Activated naive CD8-positive, alpha-beta T cell treated with anti-CD3 and anti-CD28 coated beads for 36 hours (primary cell): ENCODE data around the gene RNASEH1. TPM values are rescaled to one million over a fixed set of nuclear protein-coding genes. Genes with fewer than 3 reads are reported as not detected.
A peak's percentile ranks its signal among the peaks of the same experiment; 100 is the strongest.

Experiments
- DNase-seq: peaks from one replicate; pipeline ENCODE4 v3.0.0; 2021
- H3K27ac Mint-ChIP-seq: one replicate; pipeline ENCODE4 v1.8.0; 2022; ENCODE audit warnings: mild to moderate bottlenecking, moderate library complexity, mixed read lengths
- H3K27me3 Mint-ChIP-seq: one replicate; pipeline ENCODE4 v1.8.0; 2022; ENCODE audit warnings: mild to moderate bottlenecking, mixed read lengths
- H3K36me3 Mint-ChIP-seq: one replicate; pipeline ENCODE4 v1.8.0; 2021; ENCODE audit warnings: mild to moderate bottlenecking, mixed read lengths
- H3K4me1 Mint-ChIP-seq: one replicate; pipeline ENCODE4 v1.8.0; 2021; ENCODE audit warnings: mixed read lengths
- H3K4me3 Mint-ChIP-seq: one replicate; pipeline ENCODE4 v1.8.0; 2022; ENCODE audit warnings: mild to moderate bottlenecking, moderate library complexity, mixed read lengths
- H3K9me3 Mint-ChIP-seq: one replicate; pipeline ENCODE4 v1.8.0; 2022; ENCODE audit warnings: mixed read lengths
- total RNA-seq, 2 experiments: library from RNA; stranded (reverse); gene quantifications; one replicate each; pipeline ENCODE4 v1.2.3, GENCODE V29; 2021

Gene RNASEH1
- total RNA-seq, 2 experiments from 2014 or later = 39.4 to 39.8 TPM

DNA sequence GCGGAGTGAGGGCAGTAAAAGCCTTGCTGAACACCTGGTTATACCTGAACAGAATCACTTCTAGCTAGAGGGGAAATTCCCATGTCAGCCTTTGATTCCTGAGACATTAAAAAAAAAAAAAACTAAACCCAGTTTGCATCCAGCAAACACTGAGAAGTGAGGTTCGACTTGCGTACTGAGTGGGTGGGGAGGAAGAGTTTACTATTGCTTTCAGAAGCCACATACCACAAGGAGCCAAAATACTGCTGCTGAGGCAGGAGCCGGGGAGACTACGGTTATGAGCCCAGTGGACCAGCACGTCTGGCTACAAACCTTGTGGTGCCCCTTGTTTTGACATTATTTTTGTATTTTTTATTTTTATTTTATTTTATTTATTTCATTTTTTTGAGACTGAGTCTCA, 39.4 kb upstream of the RNASEH1 start:
- peak; percentile 47 for DNase-seq
- no peaks in the 10 kb centered on the region for H3K9me3 Mint-ChIP-seq
- peaks cover 22% of the 10 kb centered on the region for H3K4me1 Mint-ChIP-seq
- no peak overlapping the region for H3K27ac Mint-ChIP-seq
- no peaks in the 10 kb centered on the region for H3K36me3 Mint-ChIP-seq
- no peak overlapping the region for H3K4me3 Mint-ChIP-seq
- H3K27me3 Mint-ChIP-seq = peaks cover 6% of the 10 kb centered on the region

- Mint-ChIP-seq H3K4me1 (peaks cover 22% of the 10 kb centered on the region), H3K27me3 (peaks cover 6% of the 10 kb centered on the region), H3K4me3 (no peak overlapping the region), H3K36me3 (no peaks in the 10 kb centered on the region), H3K9me3 (no peaks in the 10 kb centered on the region), H3K27ac (no peak overlapping the region)
- DNase-seq = no peak
Observed at GRCh38 chr2:3596901-3597417, 38.8 kb upstream of the RNASEH1 start.

GRCh38 chr2:3595985-3596384, 37.9 kb upstream of the RNASEH1 start:
- no peak overlapping the region for H3K27ac Mint-ChIP-seq
- no peaks in the 10 kb centered on the region for H3K9me3 Mint-ChIP-seq
- peak; percentile 76 for DNase-seq
- H3K36me3 Mint-ChIP-seq = no peaks in the 10 kb centered on the region
- peaks cover 22% of the 10 kb centered on the region for H3K4me1 Mint-ChIP-seq
- no peak overlapping the region for H3K4me3 Mint-ChIP-seq
- H3K27me3 Mint-ChIP-seq = peaks cover 6% of the 10 kb centered on the region

GRCh38 chr2:3595404-3595803, 37.3 kb upstream of the RNASEH1 start:
- no peak overlapping the region for H3K27ac Mint-ChIP-seq
- no peak overlapping the region for H3K4me3 Mint-ChIP-seq
- H3K27me3 Mint-ChIP-seq = peaks cover 6% of the 10 kb centered on the region
- no peak for DNase-seq
- no peaks in the 10 kb centered on the region for H3K36me3 Mint-ChIP-seq
- no peaks in the 10 kb centered on the region for H3K9me3 Mint-ChIP-seq
- peaks cover 22% of the 10 kb centered on the region for H3K4me1 Mint-ChIP-seq

DNA sequence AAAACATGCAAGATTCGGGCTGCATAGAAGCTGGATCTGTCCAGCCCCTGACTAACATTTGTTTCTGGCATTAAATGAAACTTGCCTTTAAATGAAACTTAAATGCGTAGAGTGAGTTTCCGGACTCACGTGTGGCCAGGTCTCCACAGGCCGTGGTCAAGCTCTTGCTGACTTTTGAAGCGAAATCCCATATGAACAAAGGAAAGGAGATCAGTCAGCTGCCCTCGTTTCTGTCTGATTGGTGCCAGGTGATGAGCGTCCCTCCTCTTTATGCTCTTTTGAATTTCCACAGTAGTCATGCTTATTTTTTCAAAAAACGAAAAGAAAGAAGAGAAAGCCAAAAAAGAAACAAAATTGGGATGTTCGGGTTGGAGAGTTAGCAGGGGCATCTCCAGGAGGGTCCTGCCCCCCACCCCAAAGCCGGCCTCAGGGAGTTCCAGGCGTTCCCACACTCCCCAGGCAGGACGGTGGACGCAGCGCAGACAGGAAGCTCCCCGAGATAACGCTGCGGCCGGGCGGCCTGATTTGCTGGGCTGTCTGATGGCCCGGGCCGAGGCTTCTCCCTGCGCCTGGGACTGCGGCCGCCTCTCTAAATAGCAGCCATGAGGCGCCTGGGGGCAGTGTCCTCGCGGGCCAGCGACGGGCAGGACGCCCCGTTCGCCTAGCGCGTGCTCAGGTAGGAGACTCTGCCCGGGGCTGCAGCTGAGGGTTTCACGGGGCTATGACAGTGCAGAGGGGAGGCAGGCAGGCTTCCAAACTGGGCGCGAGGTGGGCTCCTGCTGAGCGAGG, 36.6 kb upstream of the RNASEH1 start, which contains the start of gene COLEC11:
COLEC11 (plus strand) TSS at position 620 of the 789 bp plus-strand sequence. CDS start 9,229 bp downstream, outside the sequence.
- H3K27me3 Mint-ChIP-seq = peaks cover 6% of the 10 kb centered on the region
- H3K9me3 Mint-ChIP-seq = no peaks in the 10 kb centered on the region
- H3K4me1 Mint-ChIP-seq = peaks cover 22% of the 10 kb centered on the region
- no peak within 1 kb of the TSS for H3K4me3 Mint-ChIP-seq
- H3K27ac Mint-ChIP-seq = no peak within 1 kb of the TSS
- no peaks in the 10 kb centered on the region for H3K36me3 Mint-ChIP-seq
- DNase-seq = no peak

DNA sequence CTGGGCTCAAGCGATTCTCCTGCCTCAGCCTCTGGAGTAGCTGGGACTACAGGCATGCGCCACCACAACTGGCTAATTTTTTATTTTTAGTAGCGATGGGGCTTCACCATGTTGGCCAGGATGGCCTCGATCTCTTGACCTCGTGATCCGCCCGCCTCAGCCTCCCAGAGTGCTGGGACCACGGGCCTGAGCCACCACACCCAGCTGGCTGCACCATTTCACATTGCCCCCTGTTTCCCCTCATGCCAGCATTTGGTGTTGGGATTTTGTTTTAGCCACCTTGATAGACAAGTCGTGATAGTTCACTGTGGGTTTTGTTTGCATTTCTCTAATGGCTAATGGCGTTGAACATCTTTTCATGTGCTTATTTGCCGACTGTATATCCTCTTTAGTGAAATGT, 31.0 kb upstream of the RNASEH1 start:
- H3K9me3 Mint-ChIP-seq = no peaks in the 10 kb centered on the region
- no peaks in the 10 kb centered on the region for H3K27me3 Mint-ChIP-seq
- DNase-seq = no peak
- no peaks in the 10 kb centered on the region for H3K36me3 Mint-ChIP-seq
- H3K4me3 Mint-ChIP-seq = no peak overlapping the region
- peaks cover 2% of the 10 kb centered on the region for H3K4me1 Mint-ChIP-seq
- no peak overlapping the region for H3K27ac Mint-ChIP-seq

GRCh38 chr2:3588084-3588483, 30.0 kb upstream of the RNASEH1 start:
- no peak overlapping the region for H3K4me3 Mint-ChIP-seq
- H3K9me3 Mint-ChIP-seq = no peaks in the 10 kb centered on the region
- no peaks in the 10 kb centered on the region for H3K27me3 Mint-ChIP-seq
- H3K36me3 Mint-ChIP-seq = no peaks in the 10 kb centered on the region
- H3K27ac Mint-ChIP-seq = no peak overlapping the region
- DNase-seq = no peak
- H3K4me1 Mint-ChIP-seq = peaks cover 2% of the 10 kb centered on the region

DNA sequence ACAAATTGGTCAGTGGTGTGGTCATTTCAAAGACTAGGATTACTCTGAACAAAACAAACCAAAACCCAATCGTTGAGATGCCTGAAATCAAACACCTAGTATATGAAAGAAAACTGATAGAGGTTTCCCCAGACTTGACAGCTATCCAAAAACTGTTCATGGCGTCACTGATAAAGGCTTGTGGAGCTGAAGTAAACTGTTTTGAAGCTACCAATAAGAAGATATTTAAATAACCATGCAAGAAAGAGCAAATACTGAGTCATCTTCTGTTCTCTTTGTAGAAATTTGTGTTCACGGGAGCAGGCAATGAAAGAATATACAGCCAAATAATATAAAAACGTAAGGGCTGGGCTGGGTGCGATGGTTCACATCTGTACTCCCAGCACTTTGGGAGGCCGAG, 29.3 kb upstream of the RNASEH1 start:
- no peaks in the 10 kb centered on the region for H3K9me3 Mint-ChIP-seq
- no peaks in the 10 kb centered on the region for H3K36me3 Mint-ChIP-seq
- peaks cover 2% of the 10 kb centered on the region for H3K4me1 Mint-ChIP-seq
- DNase-seq = no peak
- H3K27ac Mint-ChIP-seq = no peak overlapping the region
- no peak overlapping the region for H3K4me3 Mint-ChIP-seq
- H3K27me3 Mint-ChIP-seq = no peaks in the 10 kb centered on the region

DNA sequence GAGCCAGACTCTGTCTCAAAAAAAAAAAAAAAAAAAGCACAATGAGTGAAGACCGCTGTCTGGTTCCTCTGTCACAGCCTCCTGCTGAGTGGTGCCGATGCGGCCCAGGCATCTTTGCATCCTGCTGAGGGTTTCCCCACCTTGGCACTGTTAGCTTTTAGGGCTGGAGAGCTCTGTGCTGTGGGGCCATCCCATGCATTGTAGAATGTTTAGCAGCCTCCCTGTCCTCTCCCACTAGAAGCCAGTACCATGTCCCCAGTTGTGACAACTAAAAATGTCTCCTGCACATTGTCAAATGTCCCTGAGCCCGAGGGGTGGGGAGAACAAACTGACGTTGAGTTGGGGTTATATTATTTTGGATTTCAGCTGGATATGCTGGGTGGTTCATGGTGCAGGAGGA, 28.9 kb upstream of the RNASEH1 start:
- Mint-ChIP-seq H3K9me3 (no peaks in the 10 kb centered on the region), H3K4me1 (peaks cover 2% of the 10 kb centered on the region), H3K36me3 (peaks cover 2% of the 10 kb centered on the region), H3K4me3 (no peak overlapping the region), H3K27ac (no peak overlapping the region), H3K27me3 (no peaks in the 10 kb centered on the region)
- DNase-seq = no peak

- no peaks in the 10 kb centered on the region for H3K27me3 Mint-ChIP-seq
- no peak for DNase-seq
- peaks cover 9% of the 10 kb centered on the region for H3K4me1 Mint-ChIP-seq
- H3K27ac Mint-ChIP-seq = no peak overlapping the region
- H3K36me3 Mint-ChIP-seq = peaks cover 10% of the 10 kb centered on the region
- no peaks in the 10 kb centered on the region for H3K9me3 Mint-ChIP-seq
- H3K4me3 Mint-ChIP-seq = no peak overlapping the region
Observed at GRCh38 chr2:3586220-3586619, 28.1 kb upstream of the RNASEH1 start.

DNA sequence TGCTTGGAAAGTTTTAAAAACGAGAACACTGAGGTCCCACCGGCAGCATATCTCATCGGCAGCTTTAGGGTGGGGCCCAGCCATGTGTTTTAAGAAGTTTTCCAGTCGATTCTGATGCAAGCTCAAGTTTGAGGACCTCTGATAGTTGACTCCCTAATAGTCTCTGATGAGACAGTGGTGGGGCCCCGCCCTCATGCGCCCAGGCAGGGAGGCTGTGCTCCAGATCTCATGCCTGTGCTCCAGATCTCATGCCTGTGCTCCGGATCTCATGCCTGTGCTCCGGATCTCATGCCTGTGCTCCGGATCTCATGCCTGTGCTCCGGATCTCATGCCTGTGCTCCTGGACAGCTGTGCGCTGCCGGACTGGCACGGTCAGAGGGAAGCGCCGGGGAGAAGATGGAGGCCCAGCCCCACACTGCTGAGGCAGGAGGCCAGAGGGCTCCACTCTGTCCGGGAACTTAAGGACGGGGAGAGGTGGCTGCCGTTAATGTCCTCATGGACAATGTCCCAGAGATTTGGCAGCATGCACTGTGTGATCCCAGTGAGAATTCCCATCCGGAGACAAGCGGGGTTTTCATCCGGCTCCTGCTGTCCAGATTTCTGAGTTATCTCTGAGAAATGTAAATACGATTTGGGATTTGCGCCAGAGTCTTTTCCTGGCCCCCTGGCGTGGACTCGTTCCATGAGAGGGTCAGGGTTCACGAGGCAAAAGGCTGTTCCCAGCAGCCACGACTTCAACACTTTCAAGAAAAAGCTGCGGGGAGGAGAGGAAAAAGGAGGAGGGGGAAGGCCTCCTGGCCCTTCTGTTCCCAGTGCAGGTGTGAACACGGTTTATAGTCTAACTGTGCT, 27.4 kb upstream of the RNASEH1 start:
- no peaks in the 10 kb centered on the region for H3K9me3 Mint-ChIP-seq
- no peak for DNase-seq
- no peak overlapping the region for H3K27ac Mint-ChIP-seq
- no peaks in the 10 kb centered on the region for H3K27me3 Mint-ChIP-seq
- H3K4me3 Mint-ChIP-seq = no peak overlapping the region
- peaks cover 13% of the 10 kb centered on the region for H3K4me1 Mint-ChIP-seq
- peaks cover 16% of the 10 kb centered on the region for H3K36me3 Mint-ChIP-seq

DNA sequence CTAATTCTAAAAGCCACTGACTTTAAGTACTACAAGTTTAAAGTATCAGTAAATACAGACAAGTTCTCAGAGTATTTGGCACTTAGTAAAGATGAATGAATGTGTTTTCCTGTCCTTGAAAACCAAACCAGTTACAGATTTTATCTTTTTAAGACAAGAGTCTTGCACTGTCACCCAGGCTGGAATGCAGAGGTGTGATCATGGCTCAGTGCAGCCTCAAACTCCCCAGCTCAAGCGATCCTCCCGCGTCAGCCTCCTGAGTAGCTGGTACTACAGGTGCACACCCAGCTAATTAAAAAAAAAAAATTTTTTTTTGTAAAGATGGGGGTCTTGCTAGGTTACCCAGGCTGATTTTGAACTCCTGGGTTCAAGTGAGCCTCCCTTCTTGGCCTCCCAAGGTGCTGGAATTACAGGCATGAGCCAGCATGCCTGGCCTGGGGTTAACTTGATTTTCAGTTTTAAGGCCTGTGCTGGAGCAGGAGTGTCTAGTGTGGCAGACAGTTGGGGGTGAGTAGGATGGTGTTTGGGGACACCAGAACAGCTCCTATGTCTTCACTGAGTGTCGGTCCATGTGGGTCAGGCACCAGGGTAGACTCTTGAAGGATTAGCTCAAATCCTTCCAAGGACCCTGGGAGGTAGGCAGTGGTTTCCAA, 26.6 kb upstream of the RNASEH1 start:
- H3K36me3 Mint-ChIP-seq = peaks cover 22% of the 10 kb centered on the region
- no peak overlapping the region for H3K4me3 Mint-ChIP-seq
- no peak for DNase-seq
- no peaks in the 10 kb centered on the region for H3K27me3 Mint-ChIP-seq
- H3K27ac Mint-ChIP-seq = no peak overlapping the region
- peaks cover 18% of the 10 kb centered on the region for H3K4me1 Mint-ChIP-seq
- no peaks in the 10 kb centered on the region for H3K9me3 Mint-ChIP-seq

- Mint-ChIP-seq H3K9me3 (no peaks in the 10 kb centered on the region), H3K4me3 (no peak overlapping the region), H3K36me3 (peaks cover 28% of the 10 kb centered on the region), H3K4me1 (peaks cover 24% of the 10 kb centered on the region), H3K27me3 (no peaks in the 10 kb centered on the region), H3K27ac (no peak overlapping the region)
- DNase-seq = no peak
Observed at GRCh38 chr2:3584076-3584475, 25.9 kb upstream of the RNASEH1 start.

DNA sequence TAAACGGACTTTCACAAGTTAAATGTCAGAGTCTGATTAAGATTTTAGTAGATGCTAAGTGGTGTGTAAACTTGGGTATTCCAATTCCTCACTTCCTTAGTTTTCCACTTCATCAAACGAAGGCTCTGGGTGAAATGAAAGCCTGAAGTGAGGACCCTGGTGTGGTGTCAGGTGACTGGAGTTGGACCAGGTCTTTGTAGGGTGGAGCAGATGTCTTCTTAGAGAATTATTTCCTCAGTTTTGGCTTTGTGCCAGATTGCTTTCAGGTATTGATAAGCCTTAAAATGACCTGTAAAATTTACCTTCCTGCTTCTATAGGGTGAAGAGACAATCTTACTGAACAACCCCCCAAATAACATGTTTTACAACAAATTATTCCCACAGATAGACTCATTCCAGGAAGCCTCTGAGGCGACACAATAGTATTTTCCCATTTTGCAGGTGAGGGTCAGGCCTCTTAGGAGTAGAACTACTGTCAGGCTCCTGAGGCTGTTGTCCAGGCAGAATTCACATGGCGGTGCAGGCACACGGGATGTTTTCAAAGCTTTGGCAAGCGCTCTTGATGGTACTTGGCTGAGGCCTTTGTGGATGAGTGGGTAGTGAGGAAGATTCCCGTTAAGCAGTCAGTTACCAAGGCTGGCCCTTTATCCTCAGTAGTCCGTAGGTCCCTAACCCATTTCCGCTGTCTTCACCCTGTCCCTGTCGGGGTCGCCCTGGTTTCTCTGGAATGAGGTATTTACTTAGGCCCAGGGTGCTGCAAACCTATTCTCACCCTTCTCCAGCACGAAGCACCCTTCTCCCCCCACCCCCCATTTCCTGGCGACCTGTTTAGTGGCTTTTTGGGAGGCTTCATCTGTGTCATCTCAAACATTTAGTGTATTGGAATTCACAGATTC, 23.5 kb upstream of the RNASEH1 start:
- no peaks in the 10 kb centered on the region for H3K27me3 Mint-ChIP-seq
- H3K9me3 Mint-ChIP-seq = no peaks in the 10 kb centered on the region
- peaks cover 53% of the 10 kb centered on the region for H3K36me3 Mint-ChIP-seq
- H3K27ac Mint-ChIP-seq = no peak overlapping the region
- DNase-seq = no peak
- H3K4me1 Mint-ChIP-seq = peaks cover 47% of the 10 kb centered on the region
- H3K4me3 Mint-ChIP-seq = no peak overlapping the region
